Neutrophil (primary cell): ENCODE data around the gene ALPI.

ENCODE experiments used
- H3K27ac ChIP-seq: fragments of 200-600 bp; sonication (generic); 2 replicates; pipeline ENCODE4 v1.5.1; 2016; ENCODE audit warnings: mild to moderate bottlenecking, moderate library complexity
- H3K27me3 ChIP-seq: fragments of 200-600 bp; sonication (generic); 2 replicates; pipeline ENCODE4 v1.6.0; 2016; ENCODE audit warnings: mild to moderate bottlenecking
- H3K36me3 ChIP-seq: fragments of 200-600 bp; sonication (generic); 2 replicates; pipeline ENCODE4 v1.5.1; 2017
- H3K4me1 ChIP-seq, 2 experiments: fragments of 200-600 bp in 1 of 2; sonication (generic) in 1 of 2; 1 replicate in 1 of 2; 2 replicates in 1 of 2; pipeline versions ENCODE4 v1.5.1 to v1.6.1; 2013 to 2016; ENCODE audit warnings: low read depth in 1 of 2, low read length in 1 of 2, mild to moderate bottlenecking in 1 of 2, moderate library complexity in 1 of 2; ENCODE audit not compliant: control insufficient read depth in 1 of 2, insufficient read depth in 1 of 2
- H3K4me3 ChIP-seq, 2 experiments: fragments of 200-600 bp in 1 of 2; sonication (generic) in 1 of 2; 1 replicate in 1 of 2; 2 replicates in 1 of 2; pipeline ENCODE4 v1.5.1; 2013 to 2016; ENCODE audit warnings: low read depth in 1 of 2, low read length in 1 of 2, mild to moderate bottlenecking in 1 of 2, moderate library complexity in 1 of 2
- H3K9me3 ChIP-seq: fragments of 200-600 bp; sonication (generic); 2 replicates; pipeline ENCODE4 v1.5.1; 2016
- TF ChIP-seq, protein P1 (sequence below): fragments of 200-600 bp; sonication (generic); IDR thresholded peaks from 2 replicates; pipeline ENCODE4 v1.5.1; 2016; ENCODE audit warnings: antibody characterized with exemption

ALPI gene

DNA sequence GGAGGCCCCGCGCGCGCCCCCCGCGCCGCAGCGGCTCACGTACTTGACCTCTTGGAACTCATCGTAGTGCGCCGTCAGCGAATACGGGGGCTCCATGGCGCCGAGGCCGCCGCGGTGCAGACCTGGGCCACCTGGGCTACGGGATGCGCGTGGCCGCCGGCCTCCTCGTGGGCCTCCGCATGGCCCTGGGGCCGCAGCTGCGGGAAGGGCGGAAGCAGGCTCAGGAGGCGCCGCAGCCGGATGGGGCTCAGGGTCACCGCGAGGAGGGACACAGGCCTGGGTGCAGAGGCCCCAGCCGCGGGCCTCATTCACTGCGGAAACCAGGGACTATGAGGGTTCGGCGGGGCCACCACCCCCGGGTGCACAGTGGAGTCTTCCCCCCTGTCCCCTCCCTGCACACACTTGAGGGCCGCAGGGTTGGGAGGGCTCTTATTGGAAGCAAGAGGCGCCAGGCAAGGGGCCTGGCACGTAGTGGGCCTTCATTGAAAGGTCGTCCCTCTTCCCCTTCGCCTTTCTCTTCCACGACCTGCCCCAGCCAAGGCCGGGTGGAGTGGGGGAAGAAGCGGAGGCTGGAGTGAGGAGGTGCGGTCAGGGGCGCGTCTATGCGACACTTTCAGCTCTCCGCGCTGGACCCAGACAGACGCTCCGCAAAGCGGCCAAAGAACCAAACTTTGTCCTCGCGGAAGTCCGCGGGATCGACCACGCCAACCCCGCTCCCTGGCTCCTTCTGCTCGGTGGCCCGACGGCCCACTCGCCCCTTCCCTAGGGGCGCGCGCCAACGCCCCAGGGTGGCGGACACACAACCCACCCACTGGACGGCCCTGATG, 30.8 kb downstream of the ALPI start:
- Histone ChIP-seq H3K36me3 (no peaks in the 10 kb centered on the region), H3K27ac (no peak overlapping the region), H3K27me3 (peaks cover 78% of the 10 kb centered on the region), H3K9me3 (no peaks in the 10 kb centered on the region), H3K4me3 (no peak overlapping the region), H3K4me1 (peaks cover 0 to 4% of the 10 kb centered on the region in 2 experiments)
- TF ChIP-seq, protein P1, sequence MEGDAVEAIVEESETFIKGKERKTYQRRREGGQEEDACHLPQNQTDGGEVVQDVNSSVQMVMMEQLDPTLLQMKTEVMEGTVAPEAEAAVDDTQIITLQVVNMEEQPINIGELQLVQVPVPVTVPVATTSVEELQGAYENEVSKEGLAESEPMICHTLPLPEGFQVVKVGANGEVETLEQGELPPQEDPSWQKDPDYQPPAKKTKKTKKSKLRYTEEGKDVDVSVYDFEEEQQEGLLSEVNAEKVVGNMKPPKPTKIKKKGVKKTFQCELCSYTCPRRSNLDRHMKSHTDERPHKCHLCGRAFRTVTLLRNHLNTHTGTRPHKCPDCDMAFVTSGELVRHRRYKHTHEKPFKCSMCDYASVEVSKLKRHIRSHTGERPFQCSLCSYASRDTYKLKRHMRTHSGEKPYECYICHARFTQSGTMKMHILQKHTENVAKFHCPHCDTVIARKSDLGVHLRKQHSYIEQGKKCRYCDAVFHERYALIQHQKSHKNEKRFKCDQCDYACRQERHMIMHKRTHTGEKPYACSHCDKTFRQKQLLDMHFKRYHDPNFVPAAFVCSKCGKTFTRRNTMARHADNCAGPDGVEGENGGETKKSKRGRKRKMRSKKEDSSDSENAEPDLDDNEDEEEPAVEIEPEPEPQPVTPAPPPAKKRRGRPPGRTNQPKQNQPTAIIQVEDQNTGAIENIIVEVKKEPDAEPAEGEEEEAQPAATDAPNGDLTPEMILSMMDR, result no peak

DNA sequence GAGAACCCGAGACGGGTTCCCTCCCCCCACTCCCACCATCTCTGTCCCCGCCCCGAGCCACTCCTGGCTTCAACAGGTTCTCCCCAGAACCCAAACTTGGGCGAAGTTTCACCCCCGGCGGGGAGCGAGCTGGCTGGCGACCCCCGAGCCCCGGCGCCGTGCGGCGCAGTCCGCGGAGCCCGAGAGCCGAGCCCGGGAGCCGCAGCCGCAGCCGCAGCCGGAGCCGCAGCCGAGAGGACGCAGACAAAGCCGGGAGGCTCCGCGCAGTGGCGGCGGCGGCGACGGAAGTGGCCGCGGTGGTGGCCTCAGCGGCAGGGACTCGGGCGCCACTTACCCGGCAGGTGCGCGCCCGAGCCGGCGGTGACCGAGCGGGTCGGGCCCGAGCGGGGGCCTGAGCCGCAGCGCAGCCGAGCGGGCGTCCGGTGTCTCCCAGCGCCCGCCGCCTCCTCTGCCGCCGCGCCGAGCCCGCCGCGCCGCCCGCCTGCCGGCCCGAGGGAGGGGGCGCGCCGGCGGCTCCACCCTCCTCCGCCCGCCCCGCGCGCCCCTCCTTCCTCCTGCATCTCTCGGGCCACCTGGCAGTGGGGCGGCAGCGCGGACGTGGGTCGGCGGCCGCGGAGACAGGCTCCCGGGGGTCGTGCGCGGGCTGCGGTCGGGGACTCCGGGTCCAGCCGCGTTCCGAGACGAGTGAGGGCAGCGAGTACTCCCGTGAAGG, 31.6 kb downstream of the ALPI start, which contains the start of gene ECEL1:
Gene ECEL1 (minus strand): TSS at position 450 of the 712 bp plus-strand sequence. CDS start 1,181 bp downstream, outside the sequence.
- Histone ChIP-seq H3K36me3 (no peaks in the 10 kb centered on the region), H3K4me1 (peaks cover 0 to 4% of the 10 kb centered on the region in 2 experiments), H3K4me3 (no peak within 1 kb of the TSS), H3K27ac (no peak within 1 kb of the TSS), H3K27me3 (peaks cover 78% of the 10 kb centered on the region), H3K9me3 (no peaks in the 10 kb centered on the region)
- TF ChIP-seq, protein P1, result no peak

DNA sequence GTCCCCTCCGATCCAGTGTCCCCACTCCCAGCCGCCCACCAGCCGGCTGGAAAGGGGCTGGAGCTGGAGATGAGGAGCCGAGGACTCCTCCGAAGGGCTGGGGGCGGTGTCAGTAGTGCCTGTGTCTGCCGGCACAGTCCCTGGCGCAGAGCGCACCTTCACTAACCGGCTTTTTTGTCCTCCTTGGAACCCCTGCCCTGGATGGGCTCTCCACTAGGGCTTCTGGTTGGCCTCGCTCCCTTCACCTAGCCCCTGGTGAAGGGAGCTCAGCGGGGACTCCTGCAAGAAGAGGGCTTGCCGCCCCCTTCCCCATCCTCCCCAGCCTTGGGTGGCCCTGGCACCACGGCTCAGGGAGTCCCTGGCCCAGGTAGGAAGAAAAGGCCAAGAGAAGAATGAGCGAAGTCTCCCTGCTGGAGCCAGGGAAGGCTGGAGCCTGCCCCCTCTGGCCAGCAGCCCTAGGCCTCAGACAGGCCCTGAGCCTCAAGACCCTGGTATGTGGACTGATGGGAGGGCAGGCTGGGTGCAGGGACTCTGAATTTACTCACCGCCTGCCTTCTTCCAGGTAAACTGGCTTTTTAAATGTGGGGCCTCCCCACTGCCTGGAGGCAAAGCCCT, 32.3 kb downstream of the ALPI start:
- Histone ChIP-seq H3K36me3 (no peaks in the 10 kb centered on the region), H3K4me3 (no peak overlapping the region), H3K27ac (no peak overlapping the region), H3K27me3 (peaks cover 72% of the 10 kb centered on the region), H3K4me1 (peaks cover 0 to 4% of the 10 kb centered on the region in 2 experiments), H3K9me3 (no peaks in the 10 kb centered on the region)
- TF ChIP-seq, protein P1, result no peak

DNA sequence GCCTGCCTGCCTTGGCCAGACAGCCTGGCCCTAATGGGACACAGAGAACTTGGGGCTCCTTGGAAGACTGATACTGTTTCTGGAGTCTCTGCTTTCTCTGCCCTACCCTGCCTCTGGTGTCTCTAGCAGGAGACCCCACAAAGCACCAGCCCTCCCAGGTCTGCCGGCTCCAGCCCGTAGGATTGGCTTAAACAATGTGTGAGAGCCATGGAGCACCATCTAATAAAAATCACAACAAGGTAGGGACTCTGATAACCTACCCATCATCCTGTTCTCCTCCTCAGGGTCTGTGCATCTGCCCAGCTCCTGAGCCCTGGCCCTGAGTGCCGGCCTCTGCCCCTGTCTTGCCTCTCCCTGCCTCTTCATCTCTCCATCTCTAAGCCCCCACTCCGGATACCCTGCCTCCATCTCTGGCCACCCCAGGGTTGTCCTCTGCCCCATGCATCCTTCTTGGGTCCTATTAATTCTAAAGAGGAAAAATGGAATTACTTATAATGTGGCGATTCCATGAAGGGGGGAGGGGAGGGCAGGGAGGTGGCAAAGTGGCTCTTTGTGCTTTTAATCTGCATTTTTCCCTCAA, 32.9 kb downstream of the ALPI start:
- Histone ChIP-seq H3K27ac (no peak overlapping the region), H3K27me3 (peaks cover 68% of the 10 kb centered on the region), H3K4me3 (no peak overlapping the region), H3K36me3 (no peaks in the 10 kb centered on the region), H3K4me1 (peaks cover 0 to 4% of the 10 kb centered on the region in 2 experiments), H3K9me3 (no peaks in the 10 kb centered on the region)
- TF ChIP-seq, protein P1, result no peak

DNA sequence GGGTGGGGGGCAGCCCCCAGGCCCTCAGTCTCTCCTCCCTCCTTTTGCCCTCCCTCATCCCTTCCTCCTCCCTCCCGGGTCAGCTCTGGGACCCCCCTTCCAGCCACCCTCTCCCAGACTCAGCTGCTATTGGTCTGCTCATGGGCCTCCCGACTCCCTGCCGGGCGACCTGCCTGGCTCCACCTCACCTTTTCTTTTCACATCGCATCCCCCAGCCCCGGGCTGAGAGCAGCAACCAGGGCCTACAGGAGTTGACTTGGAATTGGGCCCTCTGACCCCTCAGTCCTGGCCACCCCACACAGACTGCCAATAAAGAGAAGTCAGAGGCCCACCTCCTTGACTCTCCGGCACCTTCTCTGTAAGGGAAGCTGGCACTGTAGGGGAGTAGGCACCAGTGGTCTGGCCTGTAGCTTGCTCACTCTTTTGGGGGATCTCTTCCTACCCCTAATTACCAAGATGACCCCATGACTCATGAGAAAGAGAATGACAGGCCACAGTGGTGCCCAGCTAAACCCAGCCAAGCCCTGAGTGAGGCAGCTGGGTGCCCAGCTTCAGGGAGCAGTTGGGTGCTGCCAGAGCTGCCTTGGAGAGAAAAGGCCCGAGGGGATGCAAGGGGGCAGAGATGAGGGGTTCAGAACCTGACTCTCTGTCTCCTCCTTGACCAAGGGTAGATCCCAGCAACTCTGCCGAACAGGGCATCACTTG, 33.7 kb downstream of the ALPI start:
- Histone ChIP-seq H3K36me3 (no peaks in the 10 kb centered on the region), H3K9me3 (no peaks in the 10 kb centered on the region), H3K4me3 (no peak overlapping the region), H3K27me3 (peaks cover 65% of the 10 kb centered on the region), H3K27ac (no peak overlapping the region), H3K4me1 (peaks cover 0 to 4% of the 10 kb centered on the region in 2 experiments)
- TF ChIP-seq, protein P1, result no peak
